Measurements from ENCODE around the gene GRB10.

- TF ChIP-seq POLR2A (IDR thresholded peaks at IDR 0.05) = no peak
- TF ChIP-seq CTCF (IDR thresholded peaks at IDR 0.05) = no peak
Measured at GRCh38 chr7:50665403-50666123, 117.1 kb downstream of the GRB10 start.

Data from uterus (tissue), 2 donors.